IMR-90 (cell line): ENCODE data around the gene GAS7.
A peak's percentile ranks its signal among the peaks of the same experiment; 100 is the strongest.

ENCODE experiments used
- BHLHE40 ChIP-seq: fragments of 150-350 bp; IDR thresholded peaks from 2 replicates; pipeline ENCODE4 v1.6.1; 2016; ENCODE audit warnings: mild to moderate bottlenecking, low read depth, low read length
- CEBPB ChIP-seq: IDR thresholded peaks from 2 replicates; pipeline ENCODE4 v1.6.1; 2012; ENCODE audit warnings: low read depth, low read length, improper control_type of control experiment
- MAFK ChIP-seq: IDR thresholded peaks from 2 replicates; pipeline ENCODE4 v1.6.1; 2012; ENCODE audit warnings: low read depth, low read length, improper control_type of control experiment
- MAZ ChIP-seq: IDR thresholded peaks from 2 replicates; pipeline ENCODE4 v1.6.1; 2012; ENCODE audit warnings: low read depth, mild to moderate bottlenecking, low read length, improper control_type of control experiment, moderate library complexity, borderline replicate concordance
- MXI1 ChIP-seq: IDR thresholded peaks from 2 replicates; pipeline ENCODE4 v1.6.1; 2012; ENCODE audit warnings: low read depth, mild to moderate bottlenecking, low read length, moderate library complexity, borderline replicate concordance
- POLR2A ChIP-seq: IDR thresholded peaks from 2 replicates; pipeline ENCODE4 v1.6.1; 2012; ENCODE audit warnings: mild to moderate bottlenecking, low read depth, low read length
- RAD21 ChIP-seq: IDR thresholded peaks from 2 replicates; pipeline ENCODE4 v1.6.1; 2012; ENCODE audit warnings: low read length, improper control_type of control experiment
- RFX5 ChIP-seq: IDR thresholded peaks from 2 replicates; pipeline ENCODE4 v1.8.0; 2012; ENCODE audit warnings: low read depth, mild to moderate bottlenecking, low read length, moderate library complexity
- SMC3 ChIP-seq: fragments of 150-350 bp; IDR thresholded peaks from 2 replicates; pipeline ENCODE4 v1.6.1; 2016; ENCODE audit warnings: low read depth, mild to moderate bottlenecking, antibody characterized with exemption, low read length, moderate library complexity
- TF ChIP-seq, protein P1 (sequence below): conservative IDR thresholded peaks from 2 replicates; pipeline ENCODE4 v1.5.1; 2012; ENCODE audit warnings: mild to moderate bottlenecking, low read depth, low read length, improper control_type of control experiment
- TF ChIP-seq, protein P2 (sequence below): fragments of 150-350 bp; IDR thresholded peaks from 2 replicates; pipeline ENCODE4 v1.6.1; 2017; ENCODE audit warnings: mild to moderate bottlenecking, antibody characterized with exemption, low read length, low read depth

DNA sequence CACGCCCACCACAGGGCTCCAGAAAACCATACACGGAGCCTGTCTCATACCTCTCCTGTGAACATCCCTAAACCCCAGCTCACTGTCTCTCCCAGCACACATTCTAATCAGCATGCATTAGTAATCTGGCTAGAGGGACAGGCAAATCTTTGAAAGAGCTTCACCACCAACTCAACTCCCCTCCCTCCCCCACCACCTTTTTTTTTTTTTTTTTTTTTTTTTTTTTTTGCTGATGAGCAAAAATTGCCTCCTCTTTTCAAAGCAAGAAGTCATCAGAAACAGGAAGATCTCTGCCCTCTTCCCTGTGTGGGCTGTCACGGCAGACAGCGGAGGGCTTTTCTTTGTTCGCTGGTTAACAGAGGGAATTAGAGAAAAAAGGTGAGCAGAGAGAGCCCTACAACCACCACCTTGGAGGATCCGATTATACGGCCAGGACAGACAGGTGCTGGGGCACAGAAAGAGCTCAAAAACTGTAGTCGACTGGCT is 19.9 kb downstream of the GAS7 start:
- TF ChIP-seq POLR2A (no peak), RAD21 (no peak), CEBPB (no peak), MXI1 (no peak), BHLHE40 (no peak), RFX5 (no peak), MAZ (no peak), MAFK (0 out of 2 replicates have a peak, but pooled peaks have one; percentile 42), SMC3 (no peak)
- TF ChIP-seq, protein P1, sequence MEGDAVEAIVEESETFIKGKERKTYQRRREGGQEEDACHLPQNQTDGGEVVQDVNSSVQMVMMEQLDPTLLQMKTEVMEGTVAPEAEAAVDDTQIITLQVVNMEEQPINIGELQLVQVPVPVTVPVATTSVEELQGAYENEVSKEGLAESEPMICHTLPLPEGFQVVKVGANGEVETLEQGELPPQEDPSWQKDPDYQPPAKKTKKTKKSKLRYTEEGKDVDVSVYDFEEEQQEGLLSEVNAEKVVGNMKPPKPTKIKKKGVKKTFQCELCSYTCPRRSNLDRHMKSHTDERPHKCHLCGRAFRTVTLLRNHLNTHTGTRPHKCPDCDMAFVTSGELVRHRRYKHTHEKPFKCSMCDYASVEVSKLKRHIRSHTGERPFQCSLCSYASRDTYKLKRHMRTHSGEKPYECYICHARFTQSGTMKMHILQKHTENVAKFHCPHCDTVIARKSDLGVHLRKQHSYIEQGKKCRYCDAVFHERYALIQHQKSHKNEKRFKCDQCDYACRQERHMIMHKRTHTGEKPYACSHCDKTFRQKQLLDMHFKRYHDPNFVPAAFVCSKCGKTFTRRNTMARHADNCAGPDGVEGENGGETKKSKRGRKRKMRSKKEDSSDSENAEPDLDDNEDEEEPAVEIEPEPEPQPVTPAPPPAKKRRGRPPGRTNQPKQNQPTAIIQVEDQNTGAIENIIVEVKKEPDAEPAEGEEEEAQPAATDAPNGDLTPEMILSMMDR: no peak
- TF ChIP-seq, protein P2, sequence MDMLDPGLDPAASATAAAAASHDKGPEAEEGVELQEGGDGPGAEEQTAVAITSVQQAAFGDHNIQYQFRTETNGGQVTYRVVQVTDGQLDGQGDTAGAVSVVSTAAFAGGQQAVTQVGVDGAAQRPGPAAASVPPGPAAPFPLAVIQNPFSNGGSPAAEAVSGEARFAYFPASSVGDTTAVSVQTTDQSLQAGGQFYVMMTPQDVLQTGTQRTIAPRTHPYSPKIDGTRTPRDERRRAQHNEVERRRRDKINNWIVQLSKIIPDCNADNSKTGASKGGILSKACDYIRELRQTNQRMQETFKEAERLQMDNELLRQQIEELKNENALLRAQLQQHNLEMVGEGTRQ: no peak
